Ishikawa (cell line): ENCODE results near the gene NOSIP.

Experiments
- RAD21 ChIP-seq: IDR thresholded peaks from 2 replicates; pipeline ENCODE4 v1.6.1; 2012; ENCODE audit warnings: low read depth
- TAF1 ChIP-seq: IDR thresholded peaks from 2 replicates; pipeline ENCODE4 v1.6.1; 2012; ENCODE audit warnings: low read depth, mild to moderate bottlenecking

- TF ChIP-seq TAF1 (no peak), RAD21 (no peak)
Observed at GRCh38 chr19:49597703-49597974, 17.3 kb upstream of the NOSIP start.
